Lung (tissue), 12 donors: ENCODE measurements around the gene PRM3. TPM values are rescaled to one million over a fixed set of nuclear protein-coding genes. Genes with fewer than 3 reads are reported as not detected.

Experiments used
- ATAC-seq: fragments of 200-7000 bp; cut with Tn5 transposase; one replicate; pipeline ENCODE4 v1.9.1; 2020; ENCODE audit warnings: moderate number of reproducible peaks; ENCODE audit not compliant: insufficient read depth, low FRiP score
- DNase-seq, 3 donors: peaks; one replicate each; pipeline ENCODE4 v3.0.0-alpha.2; 2013 to 2017
- H3K27ac ChIP-seq, 2 donors: one replicate each; pipeline ENCODE4 v1.5.1; 2013; ENCODE audit warnings: mild to moderate bottlenecking in 2 of 2, moderate library complexity in 2 of 2, control low read depth in 1 of 2, inconsistent platforms in 1 of 2, low read depth in 1 of 2, low read length in 1 of 2
- H3K27me3 ChIP-seq, 3 donors: one replicate each; pipeline ENCODE4 v1.5.1; 2013; ENCODE audit warnings: low read length in 2 of 3; ENCODE audit not compliant: control insufficient read depth in 3 of 3, insufficient read depth in 3 of 3
- H3K36me3 ChIP-seq, 4 donors: one replicate each; pipeline ENCODE4 v1.5.1; 2013; ENCODE audit warnings: low read length in 4 of 4, mild to moderate bottlenecking in 1 of 4, moderate library complexity in 1 of 4; ENCODE audit not compliant: control insufficient read depth in 4 of 4, insufficient read depth in 4 of 4
- H3K4me1 ChIP-seq, 5 donors: one replicate each; pipeline ENCODE4 v1.5.1; 2013; ENCODE audit warnings: low read length in 5 of 5, mild to moderate bottlenecking in 2 of 5, moderate library complexity in 1 of 5; ENCODE audit not compliant: control insufficient read depth in 5 of 5, insufficient read depth in 5 of 5
- H3K4me3 ChIP-seq: one replicate; pipeline ENCODE4 v1.5.1; 2013; ENCODE audit warnings: mild to moderate bottlenecking, control low read depth, moderate library complexity
- H3K9ac ChIP-seq, 2 donors: one replicate each; pipeline ENCODE4 v1.5.1; 2013; ENCODE audit warnings: low read length in 2 of 2, control low read depth in 1 of 2; ENCODE audit not compliant: insufficient read depth in 1 of 2
- H3K9me3 ChIP-seq, 4 donors: one replicate each; pipeline ENCODE4 v1.5.1; 2013; ENCODE audit warnings: low read length in 3 of 4, mild to moderate bottlenecking in 1 of 4, moderate library complexity in 1 of 4; ENCODE audit not compliant: control insufficient read depth in 4 of 4, insufficient read depth in 3 of 4
- CTCF ChIP-seq: IDR thresholded peaks from 2 replicates; pipeline ENCODE4 v1.5.1; 2012; ENCODE audit warnings: mild to moderate bottlenecking; ENCODE audit errors: control extremely low read depth, extremely low read depth
- WGBS, 2 donors: extraction: QIAGEN DNeasy Blood & Tissue Kit; methylation state at CpG; one replicate each; pipeline ENCODE4 v1.1.7; 2013; 5-methylcytosine and 5-hydroxymethylcytosine counted together
- polyA plus RNA-seq, 2 donors: library from polyadenylated mRNA; stranded (reverse); fragments of 200-250 nt; gene quantifications; one replicate each; pipeline ENCODE4 v1.2.1, GENCODE V29; 2013
- total RNA-seq, 2 donors: library from RNA; depleted of rRNA in 1 of 2; stranded (reverse); fragments of >200 nt in 1 of 2; gene quantifications; one replicate each; pipeline ENCODE4 v1.2.1, GENCODE V29; 2014 to 2021
- donor health status: control.
- donor health status: control.
- donor health status: Bipolar disorder and iron deficiency.
- donor health status: healthy.
- donor health status: DM: yes; HTN: yes; CAD: no.

Gene PRM3
- total and polyA plus RNA-seq, 4 donors, result not detected

- no peak for ATAC-seq
Measured at GRCh38 chr16:11264155-11264832, 9.1 kb downstream of the PRM3 start.

GRCh38 chr16:11263737-11264136, 9.7 kb downstream of the PRM3 start:
- Histone ChIP-seq H3K36me3 (no peaks in the 10 kb centered on the region), H3K27me3 (no peaks in the 10 kb centered on the region), H3K9ac (no peak overlapping the region), H3K4me3 (no peak overlapping the region), H3K27ac (no peak overlapping the region), H3K9me3 (no peaks in the 10 kb centered on the region), H3K4me1 (peaks cover 0 to 8% (median 6%) of the 10 kb centered on the region in 5 donors)
- 30 to 50% methylated on average over 4 of the region's 4 CpGs for WGBS, 2 donors
- TF ChIP-seq CTCF, result no peak
- ATAC-seq (no peak), DNase-seq (no peak)

More at GRCh38 chr16:11264155-11264832, 9.1 kb downstream of the PRM3 start:
- no peak for TF ChIP-seq CTCF
- no peak overlapping the region for H3K4me3 ChIP-seq
- H3K27me3 ChIP-seq, result no peaks in the 10 kb centered on the region
- H3K9ac ChIP-seq, result no peak overlapping the region
- 76% methylated on average over 9 of the region's 9 CpGs for WGBS, 2 donors
- H3K36me3 ChIP-seq, result no peaks in the 10 kb centered on the region
- DNase-seq, result no peak
- H3K27ac ChIP-seq, result no peak overlapping the region
- H3K9me3 ChIP-seq, result no peaks in the 10 kb centered on the region
- peaks cover 0 to 8% (median under 1%) of the 10 kb centered on the region in 5 donors for H3K4me1 ChIP-seq

- WGBS, 2 donors, result 86 to 92% methylated on average over 8 of the region's 8 CpGs
- no peak overlapping the region for H3K9ac ChIP-seq
Measured at GRCh38 chr16:11262915-11263314, 10.5 kb downstream of the PRM3 start.

More at GRCh38 chr16:11262915-11263314, 10.5 kb downstream of the PRM3 start:
- DNase-seq, result no peak
- Histone ChIP-seq H3K4me3 (no peak overlapping the region), H3K27ac (no peak overlapping the region), H3K36me3 (no peaks in the 10 kb centered on the region), H3K27me3 (no peaks in the 10 kb centered on the region), H3K9me3 (no peaks in the 10 kb centered on the region), H3K4me1 (peaks cover 0 to 9% (median 6%) of the 10 kb centered on the region in 5 donors)
- no peak for TF ChIP-seq CTCF
- no peak for ATAC-seq
